Mesenchymal stem cell (in vitro differentiated cells and primary cell): Measurements from ENCODE around the gene PEF1.
A peak's percentile ranks its signal among the peaks of the same experiment; 100 is the strongest.

Experiments
- DNase-seq: peaks from one replicate; pipeline ENCODE4 v3.0.0-alpha.2; 2013
- H2AFZ ChIP-seq: one replicate; pipeline ENCODE4 v1.6.1; 2013; ENCODE audit warnings: low read depth, mild to moderate bottlenecking, control low read depth, inconsistent platforms, low read length, moderate library complexity
- H2AK5ac ChIP-seq: 2 replicates; pipeline ENCODE4 v1.6.1; 2013; ENCODE audit warnings: low read length, moderate library complexity, mild to moderate bottlenecking, inconsistent platforms; ENCODE audit not compliant: severe bottlenecking
- H2BK120ac ChIP-seq: one replicate; pipeline ENCODE4 v1.6.1; 2013; ENCODE audit warnings: low read depth, mild to moderate bottlenecking, inconsistent platforms, low read length, moderate library complexity
- H2BK12ac ChIP-seq, 2 experiments: one replicate each; pipeline ENCODE4 v1.6.1; 2013; ENCODE audit warnings: inconsistent platforms in 2 of 2, low read length in 2 of 2, mild to moderate bottlenecking in 2 of 2, moderate library complexity in 2 of 2, control low read depth in 1 of 2
- H2BK15ac ChIP-seq: one replicate; pipeline ENCODE4 v1.6.1; 2013; ENCODE audit warnings: mild to moderate bottlenecking, low read depth, inconsistent platforms; ENCODE audit not compliant: poor library complexity, severe bottlenecking
- H2BK5ac ChIP-seq: 2 replicates; pipeline ENCODE4 v1.6.1; 2013; ENCODE audit warnings: low read depth, mild to moderate bottlenecking, low read length, control low read depth, inconsistent platforms; ENCODE audit not compliant: poor library complexity, severe bottlenecking
- H3K14ac ChIP-seq, 2 experiments: one replicate each; pipeline ENCODE4 v1.6.1; 2013; ENCODE audit warnings: inconsistent platforms in 2 of 2, low read length in 2 of 2, control low read depth in 1 of 2, mild to moderate bottlenecking in 1 of 2, moderate library complexity in 1 of 2
- H3K18ac ChIP-seq, 2 experiments: one replicate each; pipeline ENCODE4 v1.6.1; 2013; ENCODE audit warnings: inconsistent platforms in 2 of 2, low read length in 2 of 2, control low read depth in 1 of 2, low read depth in 1 of 2, mild to moderate bottlenecking in 1 of 2
- H3K23ac ChIP-seq, 2 experiments: one replicate each; pipeline ENCODE4 v1.6.1; 2013; ENCODE audit warnings: inconsistent platforms in 2 of 2, low read length in 2 of 2, mild to moderate bottlenecking in 2 of 2, moderate library complexity in 2 of 2, control low read depth in 1 of 2
- H3K27ac ChIP-seq: 2 replicates; pipeline ENCODE4 v1.5.1; 2013; ENCODE audit warnings: mild to moderate bottlenecking, moderate library complexity, low read length, control low read depth, inconsistent platforms; ENCODE audit not compliant: poor library complexity, severe bottlenecking
- H3K27me3 ChIP-seq, 2 experiments: 2 replicates each; pipeline versions ENCODE4 v1.6.1 to v1.7.0; 2013; ENCODE audit warnings: low read length in 2 of 2, mild to moderate bottlenecking in 2 of 2, moderate library complexity in 2 of 2, control low read depth in 1 of 2, inconsistent platforms in 1 of 2; ENCODE audit not compliant: control insufficient read depth in 1 of 2, insufficient read depth in 1 of 2
- H3K36me3 ChIP-seq, 2 experiments: 2 replicates each; pipeline versions ENCODE4 v1.6.1 to v1.7.0; 2013; ENCODE audit warnings: low read length in 2 of 2, control low read depth in 1 of 2, inconsistent platforms in 1 of 2, low read depth in 1 of 2, mild to moderate bottlenecking in 1 of 2; ENCODE audit not compliant: insufficient read depth in 2 of 2, control insufficient read depth in 1 of 2
- H3K4ac ChIP-seq, 2 experiments: one replicate each; pipeline ENCODE4 v1.6.1; 2013; ENCODE audit warnings: inconsistent platforms in 2 of 2, low read length in 2 of 2, mild to moderate bottlenecking in 2 of 2, moderate library complexity in 2 of 2, control low read depth in 1 of 2, low read depth in 1 of 2
- H3K4me1 ChIP-seq: 2 replicates; pipeline ENCODE4 v1.6.1; 2013; ENCODE audit warnings: low read depth, low read length, control low read depth; ENCODE audit not compliant: control insufficient read depth, insufficient read depth
- H3K4me2 ChIP-seq: 2 replicates; pipeline ENCODE4 v1.6.1; 2013; ENCODE audit warnings: low read length, mild to moderate bottlenecking, inconsistent platforms; ENCODE audit not compliant: poor library complexity, severe bottlenecking
- H3K4me3 ChIP-seq, 2 experiments: 2 replicates each; pipeline versions ENCODE4 v1.5.1 to v1.7.0; 2013; ENCODE audit warnings: low read length in 2 of 2, mild to moderate bottlenecking in 2 of 2, control low read depth in 1 of 2, low read depth in 1 of 2; ENCODE audit not compliant: insufficient read depth in 1 of 2
- H3K79me1 ChIP-seq: replicated peaks from 2 replicates; pipeline ENCODE4 v1.6.1; 2013; ENCODE audit warnings: mild to moderate bottlenecking, control low read depth, low read length, inconsistent platforms; ENCODE audit not compliant: poor library complexity, severe bottlenecking
- H3K9ac ChIP-seq: 2 replicates; pipeline ENCODE4 v1.7.0; 2013; ENCODE audit warnings: mild to moderate bottlenecking, low read length, moderate library complexity
- H3K9me3 ChIP-seq: 2 replicates; pipeline ENCODE4 v1.7.0; 2013; ENCODE audit warnings: mild to moderate bottlenecking, low read length; ENCODE audit not compliant: control insufficient read depth
- H4K8ac ChIP-seq: one replicate; pipeline ENCODE4 v1.6.1; 2013; ENCODE audit warnings: inconsistent platforms, mild to moderate bottlenecking, low read length, moderate library complexity
- H4K91ac ChIP-seq: one replicate; pipeline ENCODE4 v1.6.1; 2013; ENCODE audit warnings: mild to moderate bottlenecking, low read length, inconsistent platforms
- WGBS: methylation state at CpG from one replicate; pipeline ENCODE4 v1.1.7; 2013; ENCODE audit warnings: mixed read lengths; 5-methylcytosine and 5-hydroxymethylcytosine counted together

The PEF1 gene

GRCh38 chr1:31690921-31691320 lies 46.2 kb upstream of the PEF1 start:
- H3K27me3 ChIP-seq: no peaks in the 10 kb centered on the region
- peak overlapping the region in 1 of 2 experiments; percentile 73 for H3K4ac ChIP-seq
- no peak for DNase-seq
- H2BK12ac ChIP-seq: peak overlapping the region; percentile 82 to 92
- no peak overlapping the region for H3K9ac ChIP-seq
- peaks cover 49% of the 10 kb centered on the region for H3K4me1 ChIP-seq
- H2BK120ac ChIP-seq: peak overlapping the region; percentile 42
- H2BK5ac ChIP-seq: no peak overlapping the region
- H3K4me2 ChIP-seq: no peak overlapping the region
- 88% methylated on average over 10 of the region's 10 CpGs for WGBS
- H3K23ac ChIP-seq: no peak overlapping the region
- H3K9me3 ChIP-seq: no peaks in the 10 kb centered on the region
- H3K79me1 ChIP-seq: peaks cover 1% of the 10 kb centered on the region
- H2AK5ac ChIP-seq: peak overlapping the region; percentile 97
- H3K27ac ChIP-seq: no peak overlapping the region
- H4K8ac ChIP-seq: peak overlapping the region; percentile 38
- H4K91ac ChIP-seq: peak overlapping the region; percentile 84
- H2AFZ ChIP-seq: no peak overlapping the region
- peak overlapping the region in 1 of 2 experiments; percentile 44 for H3K14ac ChIP-seq
- peaks cover 38 to 91% of the 10 kb centered on the region in 2 experiments for H3K36me3 ChIP-seq
- no peak overlapping the region for H3K4me3 ChIP-seq
- peak overlapping the region; percentile 52 for H2BK15ac ChIP-seq
- peak overlapping the region; percentile 6 to 28 for H3K18ac ChIP-seq

- Histone ChIP-seq H2BK5ac (peak overlapping the region; percentile 54), H2AFZ (no peak overlapping the region)
Measured at GRCh38 chr1:31689854-31690253, 45.2 kb upstream of the PEF1 start.

GRCh38 chr1:31689379-31689778 lies 44.7 kb upstream of the PEF1 start:
- Histone ChIP-seq H3K23ac (no peak overlapping the region), H3K79me1 (peaks cover 1% of the 10 kb centered on the region), H3K27ac (no peak overlapping the region), H3K27me3 (no peaks in the 10 kb centered on the region), H3K4ac (peak overlapping the region; percentile 8 to 57), H3K36me3 (peaks cover 43 to 92% of the 10 kb centered on the region in 2 experiments), H3K4me3 (no peak overlapping the region), H2BK15ac (peak overlapping the region; percentile 88), H2BK12ac (peak overlapping the region; percentile 26 to 72), H2BK120ac (peak overlapping the region; percentile 93), H3K4me2 (no peak overlapping the region), H4K91ac (peak overlapping the region; percentile 98), H3K9me3 (no peaks in the 10 kb centered on the region), H2AK5ac (peak overlapping the region; percentile 81), H4K8ac (peak overlapping the region; percentile 74), H2BK5ac (peak overlapping the region; percentile 54), H3K14ac (no peak overlapping the region), H3K4me1 (peaks cover 37% of the 10 kb centered on the region), H2AFZ (no peak overlapping the region), H3K18ac (peak overlapping the region; percentile 69 to 89), H3K9ac (peak overlapping the region; percentile 11)
- WGBS: 75% methylated on average over 1 of the region's 2 CpGs
- no peak for DNase-seq

More at GRCh38 chr1:31689854-31690253, 45.2 kb upstream of the PEF1 start:
- Histone ChIP-seq H3K14ac (peak overlapping the region in 1 of 2 experiments; percentile 69), H3K36me3 (peaks cover 43 to 92% of the 10 kb centered on the region in 2 experiments), H2BK12ac (peak overlapping the region; percentile 72 to 92), H3K79me1 (peaks cover 1% of the 10 kb centered on the region), H2BK120ac (peak overlapping the region; percentile 93), H2BK15ac (peak overlapping the region; percentile 63), H4K8ac (peak overlapping the region; percentile 74), H3K4me3 (no peak overlapping the region), H3K18ac (peak overlapping the region; percentile 89), H4K91ac (peak overlapping the region; percentile 98), H3K4me1 (peaks cover 42% of the 10 kb centered on the region), H3K4ac (peak overlapping the region; percentile 57 to 88), H2AK5ac (peak overlapping the region; percentile 87), H3K9ac (peak overlapping the region; percentile 33), H3K4me2 (peak overlapping the region; percentile 8), H3K27ac (peak overlapping the region; percentile 31), H3K27me3 (no peaks in the 10 kb centered on the region), H3K9me3 (no peaks in the 10 kb centered on the region), H3K23ac (no peak overlapping the region)
- peak; percentile 97 for DNase-seq
- WGBS: 25% methylated on average over 6 of the region's 6 CpGs

- Histone ChIP-seq H3K14ac (no peak overlapping the region), H3K4me3 (no peak overlapping the region), H4K91ac (peak overlapping the region; percentile 98), H3K18ac (peak overlapping the region; percentile 19 to 72), H3K79me1 (peaks cover 1% of the 10 kb centered on the region), H2BK12ac (peak overlapping the region; percentile 17 to 69), H2AFZ (no peak overlapping the region), H2BK5ac (no peak overlapping the region), H3K4me2 (no peak overlapping the region), H4K8ac (no peak overlapping the region), H3K23ac (no peak overlapping the region), H3K27ac (no peak overlapping the region), H3K4ac (peak overlapping the region in 1 of 2 experiments; percentile 57), H2AK5ac (peak overlapping the region; percentile 81), H3K9ac (no peak overlapping the region), H3K4me1 (peaks cover 34% of the 10 kb centered on the region), H2BK120ac (peak overlapping the region; percentile 35), H2BK15ac (peak overlapping the region; percentile 39), H3K27me3 (no peaks in the 10 kb centered on the region), H3K36me3 (peaks cover 53 to 91% of the 10 kb centered on the region in 2 experiments), H3K9me3 (no peaks in the 10 kb centered on the region)
- DNase-seq: no peak
- 81% methylated on average over 8 of the region's 8 CpGs for WGBS
Measured at GRCh38 chr1:31688233-31688918, 43.7 kb upstream of the PEF1 start.
